AG04450 (cell line): ENCODE data around the gene NUP210. TPM values are rescaled to one million over a fixed set of nuclear protein-coding genes. Genes with fewer than 3 reads are reported as not detected.

Experiments used
- CTCF ChIA-PET: fragments of 300-600, 350-600 bp; formaldehyde crosslinking; extraction: SDS; loops from one replicate; lab custom pipeline; 2022; ENCODE audit warnings: antibody characterized with exemption, inconsistent platforms; lab: Charles Lee
- POLR2A ChIA-PET: fragments of 350-600 bp; formaldehyde crosslinking; extraction: SDS; loops from one replicate; lab custom pipeline; 2021; ENCODE audit warnings: antibody characterized with exemption, inconsistent platforms; lab: Yijun Ruan, JAX
- DNase-seq: peaks from one replicate; pipeline ENCODE4 v3.0.0-alpha.2; 2011; ENCODE audit warnings: low read depth, low spot score
- H3K27ac ChIP-seq: one replicate; pipeline ENCODE4 v1.5.1; 2012; ENCODE audit warnings: low read depth, low read length, control low read depth
- H3K27me3 ChIP-seq: one replicate; pipeline ENCODE4 v1.6.0; 2012; ENCODE audit warnings: low read length; ENCODE audit not compliant: control insufficient read depth, insufficient read depth
- H3K4me3 ChIP-seq: 2 replicates; pipeline ENCODE4 v1.5.1; 2011; ENCODE audit warnings: mild to moderate bottlenecking, low read depth, low read length, control low read depth
- H3K9me3 ChIP-seq: 2 replicates; pipeline ENCODE4 v1.5.1; 2012; ENCODE audit warnings: low read length; ENCODE audit not compliant: control insufficient read depth, insufficient read depth
- CTCF ChIP-seq: IDR thresholded peaks from 2 replicates; pipeline ENCODE4 v1.5.1; 2011; ENCODE audit warnings: low read depth, low read length, control low read depth, inconsistent platforms
- polyA plus RNA-seq: library from polyadenylated mRNA; depleted of rRNA; stranded (reverse); fragments of >200 nt; gene quantifications from 2 replicates; pipeline ENCODE4 v1.2.3, GENCODE V29; 2011

NUP210 gene
- polyA plus RNA-seq, 1 experiment = 0.05 TPM

- no peak overlapping the region for H3K4me3 ChIP-seq
- no peak overlapping the region for H3K27ac ChIP-seq
- CTCF ChIA-PET = no interaction called here
- peaks cover 4% of the 10 kb centered on the region for H3K27me3 ChIP-seq
- no peak for DNase-seq
- TF ChIP-seq CTCF = no peak
- no peaks in the 10 kb centered on the region for H3K9me3 ChIP-seq
- POLR2A ChIA-PET = no interaction called here
These were observed 123.5 kb downstream of the NUP210 start for GRCh38 chr3:13296662-13297061.

DNA sequence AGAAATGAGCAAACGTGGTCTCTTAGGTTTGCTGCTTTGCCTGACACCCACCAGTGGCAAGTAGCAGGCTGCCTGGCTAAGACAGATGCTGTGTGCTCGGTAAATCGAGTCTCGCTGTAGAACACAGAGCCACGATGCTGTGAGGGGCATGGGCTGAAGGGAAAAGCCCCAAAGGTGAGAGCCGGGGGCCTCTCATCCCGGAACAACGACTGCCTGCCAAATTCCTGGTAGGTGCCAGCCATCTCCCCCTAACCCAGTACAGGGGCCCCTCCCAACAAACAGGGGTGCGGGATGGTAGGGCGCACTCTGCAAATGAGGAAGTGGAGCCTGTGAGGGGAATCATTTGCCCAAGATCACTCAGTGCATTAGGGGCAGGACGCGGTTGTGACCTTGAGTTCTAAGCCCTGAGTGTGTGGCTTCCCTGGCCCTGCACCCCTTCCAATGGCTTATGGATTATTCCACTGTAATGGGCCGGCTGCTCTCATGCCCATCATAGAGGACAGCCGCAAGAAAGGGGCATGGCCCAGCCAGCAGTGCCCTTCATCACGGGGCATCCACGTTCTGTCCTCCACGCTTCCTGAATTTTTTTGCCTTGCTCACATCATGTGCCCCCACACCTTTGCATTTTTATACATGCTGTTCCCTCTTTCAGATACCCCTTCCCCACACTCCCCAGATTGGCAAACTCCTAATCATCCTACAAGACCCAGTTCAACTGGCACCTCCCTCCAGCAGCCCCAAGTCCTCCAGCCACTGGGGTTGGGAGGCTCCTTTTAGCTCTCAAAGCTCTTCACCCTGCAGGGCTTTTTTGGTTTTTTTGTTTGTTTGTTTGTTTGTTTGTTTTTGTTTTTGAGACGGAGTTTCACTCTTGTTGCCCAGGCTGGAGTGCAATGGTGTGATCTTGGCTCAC is 125.4 kb downstream of the NUP210 start:
- no peak for DNase-seq
- no peak overlapping the region for H3K27ac ChIP-seq
- H3K4me3 ChIP-seq = no peak overlapping the region
- H3K9me3 ChIP-seq = no peaks in the 10 kb centered on the region
- ChIA-PET POLR2A (no interaction called here), CTCF (no interaction called here)
- no peak for TF ChIP-seq CTCF
- peaks cover 4% of the 10 kb centered on the region for H3K27me3 ChIP-seq

- Histone ChIP-seq H3K27me3 (peaks cover 4% of the 10 kb centered on the region), H3K9me3 (no peaks in the 10 kb centered on the region), H3K27ac (no peak overlapping the region), H3K4me3 (no peak overlapping the region)
- DNase-seq = no peak
- TF ChIP-seq CTCF = no peak
- ChIA-PET POLR2A (no interaction called here), CTCF (interaction anchor here (0.7 kb wide), 1 partner anchor 20 kb away, joined by 3 read pairs; no protein-coding TSS in a partner anchor)
These were observed 127.7 kb downstream of the NUP210 start for GRCh38 chr3:13292375-13292774.

- no peak for DNase-seq
- Histone ChIP-seq H3K4me3 (no peak overlapping the region), H3K27me3 (peaks cover 4% of the 10 kb centered on the region), H3K9me3 (0 out of 2 replicates have a peak, but pooled peaks cover 3% of the 10 kb centered on the region), H3K27ac (no peak overlapping the region)
- CTCF ChIA-PET = no interaction called here
- TF ChIP-seq CTCF = no peak
- POLR2A ChIA-PET = no interaction called here
These were observed 129.2 kb downstream of the NUP210 start for GRCh38 chr3:13290941-13291340.

DNA sequence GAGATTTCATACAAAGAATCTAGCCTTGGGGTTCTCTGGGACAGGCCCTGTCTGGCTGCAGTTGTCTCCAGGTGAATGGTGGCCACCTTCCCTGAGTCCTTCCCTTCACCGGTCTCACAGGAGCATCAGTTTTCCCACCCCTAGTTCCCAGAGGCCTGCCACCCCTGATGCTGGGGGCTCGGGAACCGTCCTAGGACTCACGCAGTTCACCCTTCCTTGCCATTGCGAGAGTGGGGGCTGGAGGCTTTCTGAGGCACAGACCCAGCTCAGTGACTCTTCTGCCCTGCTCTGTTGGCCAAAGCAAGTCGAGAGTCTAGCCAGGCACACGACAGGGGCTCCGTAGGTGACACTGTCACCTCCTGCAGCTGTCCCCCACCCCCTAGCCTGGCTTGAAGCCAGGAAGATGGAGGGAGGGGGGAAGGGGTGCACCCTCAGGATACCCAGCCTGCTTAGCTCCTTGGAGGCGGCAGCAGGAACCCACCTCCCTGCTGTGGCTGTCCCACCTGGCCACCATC is 130.3 kb downstream of the NUP210 start:
- H3K9me3 ChIP-seq = peaks cover 13% of the 10 kb centered on the region
- CTCF ChIA-PET = no interaction called here
- POLR2A ChIA-PET = no interaction called here
- no peak for DNase-seq
- peaks cover 8% of the 10 kb centered on the region for H3K27me3 ChIP-seq
- TF ChIP-seq CTCF = no peak
- H3K4me3 ChIP-seq = no peak overlapping the region
- no peak overlapping the region for H3K27ac ChIP-seq
